DND-41 (cell line): Measurements from ENCODE around the gene CDK5R1.
A peak's percentile ranks its signal among the peaks of the same experiment; 100 is the strongest.

Experiments used
- ATAC-seq: fragments of 200-7000 bp; cut with Tn5 transposase; 3 replicates; pipeline ENCODE4 v1.9.1; 2021; ENCODE audit warnings: low read depth; ENCODE audit not compliant: insufficient read depth
- DNase-seq: peaks from one replicate; pipeline ENCODE4 v3.0.0-alpha.2; 2020
- H2AFZ ChIP-seq: 2 replicates; pipeline ENCODE4 v1.6.0; 2012; ENCODE audit warnings: low read depth, low read length
- H3K27ac ChIP-seq: 2 replicates; pipeline ENCODE4 v1.5.1; 2012; ENCODE audit warnings: low read length, inconsistent platforms
- H3K27me3 ChIP-seq: fragments of 200-600 bp; sonication (generic); 2 replicates; pipeline ENCODE4 v1.6.0; 2012; ENCODE audit warnings: low read length, mild to moderate bottlenecking, inconsistent platforms; ENCODE audit not compliant: insufficient read depth, poor library complexity
- H3K36me3 ChIP-seq: 2 replicates; pipeline ENCODE4 v1.5.1; 2012; ENCODE audit warnings: low read length, inconsistent platforms; ENCODE audit not compliant: insufficient read depth
- H3K4me1 ChIP-seq: 2 replicates; pipeline ENCODE4 v1.5.1; 2012; ENCODE audit warnings: mild to moderate bottlenecking, low read length; ENCODE audit not compliant: insufficient read depth
- H3K4me2 ChIP-seq: 2 replicates; pipeline ENCODE4 v1.6.0; 2012; ENCODE audit warnings: mild to moderate bottlenecking, moderate library complexity, low read length, inconsistent platforms; ENCODE audit not compliant: insufficient read depth
- H3K4me3 ChIP-seq, 2 experiments: fragments of 200-600 bp in 1 of 2; shearing (Covaris generic) in 1 of 2; 2 replicates each; pipeline ENCODE4 v1.5.1; 2012 to 2016; ENCODE audit warnings: inconsistent platforms in 2 of 2, low read length in 2 of 2, mild to moderate bottlenecking in 2 of 2, low read depth in 1 of 2, moderate library complexity in 1 of 2
- H3K79me2 ChIP-seq: 2 replicates; pipeline ENCODE4 v1.6.0; 2012; ENCODE audit warnings: low read length, inconsistent platforms; ENCODE audit not compliant: insufficient read depth
- H3K9ac ChIP-seq: 2 replicates; pipeline ENCODE4 v1.6.0; 2012; ENCODE audit warnings: low read depth, mild to moderate bottlenecking, inconsistent platforms, low read length, moderate library complexity
- H3K9me3 ChIP-seq: 2 replicates; pipeline ENCODE4 v1.5.1; 2012; ENCODE audit warnings: low read length, moderate library complexity, mild to moderate bottlenecking, inconsistent platforms; ENCODE audit not compliant: insufficient read depth, severe bottlenecking
- H4K20me1 ChIP-seq: 2 replicates; pipeline ENCODE4 v1.6.0; 2012; ENCODE audit warnings: low read length; ENCODE audit not compliant: insufficient read depth
- CTCF ChIP-seq: IDR thresholded peaks from 2 replicates; pipeline ENCODE4 v1.5.1; 2012; ENCODE audit warnings: borderline replicate concordance, low read length, moderate library complexity, mild to moderate bottlenecking; ENCODE audit not compliant: poor library complexity, severe bottlenecking; ENCODE audit errors: extremely low read depth
- EZH2 ChIP-seq: IDR thresholded peaks from 3 replicates; pipeline ENCODE4 v1.6.1; 2012; ENCODE audit warnings: borderline replicate concordance, low read depth, mild to moderate bottlenecking, moderate library complexity, low read length, inconsistent platforms; ENCODE audit not compliant: severe bottlenecking

The CDK5R1 gene

GRCh38 chr17:32461853-32462617 is 24.8 kb upstream of the CDK5R1 start:
- H3K79me2 ChIP-seq = peaks cover 78% of the 10 kb centered on the region
- no peak overlapping the region for H2AFZ ChIP-seq
- DNase-seq (peak; percentile 65), ATAC-seq (peak; percentile 66)
- H3K9me3 ChIP-seq = no peaks in the 10 kb centered on the region
- peaks cover 57% of the 10 kb centered on the region; the same call in 1 of the 2 replicates for H4K20me1 ChIP-seq
- H3K27ac ChIP-seq = no peak overlapping the region
- H3K4me2 ChIP-seq = no peak overlapping the region
- no peak overlapping the region for H3K4me3 ChIP-seq
- TF ChIP-seq CTCF (peak; percentile 69), EZH2 (no peak)
- no peak overlapping the region for H3K9ac ChIP-seq
- peaks cover 96% of the 10 kb centered on the region for H3K36me3 ChIP-seq
- no peaks in the 10 kb centered on the region for H3K4me1 ChIP-seq
- H3K27me3 ChIP-seq = no peaks in the 10 kb centered on the region

- no peak overlapping the region for H3K4me2 ChIP-seq
Observed at GRCh38 chr17:32463304-32463703, 23.5 kb upstream of the CDK5R1 start.

GRCh38 chr17:32464374-32464773 is 22.4 kb upstream of the CDK5R1 start:
- no peak for TF ChIP-seq CTCF
- TF ChIP-seq EZH2 = no peak
- H3K79me2 ChIP-seq = peaks cover 74% of the 10 kb centered on the region
- DNase-seq = no peak

More at GRCh38 chr17:32463304-32463703, 23.5 kb upstream of the CDK5R1 start:
- no peak overlapping the region for H2AFZ ChIP-seq
- H3K4me1 ChIP-seq = no peaks in the 10 kb centered on the region
- TF ChIP-seq CTCF (no peak), EZH2 (no peak)
- peaks cover 52% of the 10 kb centered on the region; the same call in 1 of the 2 replicates for H4K20me1 ChIP-seq
- no peak overlapping the region for H3K9ac ChIP-seq
- no peak overlapping the region for H3K27ac ChIP-seq
- H3K79me2 ChIP-seq = peaks cover 77% of the 10 kb centered on the region
- H3K4me3 ChIP-seq = no peak overlapping the region
- ATAC-seq (no peak), DNase-seq (no peak)
- peaks cover 96% of the 10 kb centered on the region for H3K36me3 ChIP-seq
- no peaks in the 10 kb centered on the region for H3K27me3 ChIP-seq
- no peaks in the 10 kb centered on the region for H3K9me3 ChIP-seq

More at GRCh38 chr17:32464374-32464773, 22.4 kb upstream of the CDK5R1 start:
- Histone ChIP-seq H3K9ac (no peak overlapping the region), H3K4me2 (no peak overlapping the region), H4K20me1 (peaks cover 44% of the 10 kb centered on the region; the same call in 1 of the 2 replicates), H2AFZ (no peak overlapping the region), H3K4me3 (no peak overlapping the region), H3K4me1 (no peaks in the 10 kb centered on the region), H3K36me3 (peaks cover 97% of the 10 kb centered on the region), H3K9me3 (no peaks in the 10 kb centered on the region), H3K27me3 (no peaks in the 10 kb centered on the region), H3K27ac (no peak overlapping the region)
- no peak for ATAC-seq
